GM12878 (cell line): ENCODE measurements around the gene MAN1A1. TPM values are rescaled to one million over a fixed set of nuclear protein-coding genes. Genes with fewer than 3 reads are reported as not detected.

Source experiments
- ATAC-seq: fragments of 200-7000 bp; cut with Tn5 transposase; 3 replicates; pipeline ENCODE4 v1.9.1; 2020; ENCODE audit warnings: mild to moderate bottlenecking, moderate library complexity
- BruUV-seq: library from RNA; stranded (reverse); fragments of 400-500 nt; replicated peaks from 2 replicates; lab custom pipeline; 2021; lab: Mats Ljungman, UMichigan
- CTCF ChIA-PET: fragments of 300-600 bp; sonication (Branson Sonifier 250); formaldehyde crosslinking; extraction: SDS; loops from one replicate; lab custom pipeline; 2021; ENCODE audit warnings: inconsistent platforms; lab: Yijun Ruan, JAX
- POLR2A ChIA-PET: fragments of 350-600 bp; formaldehyde crosslinking; extraction: SDS; loops from one replicate; lab custom pipeline; 2021; ENCODE audit warnings: inconsistent platforms; lab: Charles Lee
- RAD21 ChIA-PET: fragments of 300-600 bp; sonication (Branson Sonifier 250); formaldehyde crosslinking; loops from one replicate; lab custom pipeline; 2023; ENCODE audit warnings: antibody characterized with exemption; ENCODE audit not compliant: unreplicated experiment; lab: Charles Lee
- SMC1A ChIA-PET: fragments of 300-600 bp; sonication (Branson Sonifier 250); formaldehyde crosslinking; loops from one replicate; lab custom pipeline; 2023; ENCODE audit not compliant: unreplicated experiment, uncharacterized antibody; lab: Charles Lee
- DNase-seq: peaks from one replicate; pipeline ENCODE4 v3.0.0-alpha.2; 2011; ENCODE audit warnings: low read depth, low spot score
- FAIRE-seq: peaks from 3 replicates; lab custom pipeline; 2011; peaks lifted over from hg19 to GRCh38; lab: Jason Lieb, UNC
- H2AFZ ChIP-seq: 2 replicates; pipeline ENCODE4 v1.6.0; 2011; ENCODE audit warnings: low read depth, low read length, control low read depth; ENCODE audit not compliant: control insufficient read depth
- H3K27ac ChIP-seq: 2 replicates; pipeline ENCODE4 v1.5.1; 2011; ENCODE audit warnings: control low read depth; ENCODE audit not compliant: control insufficient read depth, insufficient read depth
- H3K27me3 ChIP-seq, 2 experiments: replicated peaks in 1 of 2; 2 replicates each; pipeline versions ENCODE4 v1.6.0 to v1.6.1; 2011; ENCODE audit warnings: low read length in 1 of 2; ENCODE audit not compliant: control insufficient read depth in 2 of 2, insufficient read depth in 2 of 2
- H3K36me3 ChIP-seq, 2 experiments: 2 replicates each; pipeline ENCODE4 v1.5.1; 2011; ENCODE audit warnings: low read length in 1 of 2; ENCODE audit not compliant: control insufficient read depth in 2 of 2, insufficient read depth in 2 of 2
- H3K4me1 ChIP-seq: 2 replicates; pipeline ENCODE4 v1.6.1; 2011; ENCODE audit warnings: mild to moderate bottlenecking, low read length, moderate library complexity, mixed read lengths; ENCODE audit not compliant: control insufficient read depth, insufficient read depth
- H3K4me2 ChIP-seq: 2 replicates; pipeline ENCODE4 v1.6.0; 2011; ENCODE audit warnings: control low read depth; ENCODE audit not compliant: control insufficient read depth, insufficient read depth
- H3K4me3 ChIP-seq: fragments of 200-600 bp; sonication (generic); 2 replicates; pipeline ENCODE4 v1.5.1; 2016
- H3K79me2 ChIP-seq: 2 replicates; pipeline ENCODE4 v1.6.0; 2011; ENCODE audit warnings: low read length; ENCODE audit not compliant: control insufficient read depth, insufficient read depth
- H3K9ac ChIP-seq: 2 replicates; pipeline ENCODE4 v1.8.0; 2011; ENCODE audit warnings: low read length, control low read depth, mixed read lengths; ENCODE audit not compliant: control insufficient read depth, insufficient read depth
- H3K9me3 ChIP-seq: replicated peaks from 3 replicates; pipeline ENCODE4 v1.5.1; 2011; ENCODE audit warnings: mild to moderate bottlenecking, low read length; ENCODE audit not compliant: control insufficient read depth, insufficient read depth
- H4K20me1 ChIP-seq: 2 replicates; pipeline ENCODE4 v1.6.0; 2011; ENCODE audit not compliant: control insufficient read depth, insufficient read depth
- DPF2 ChIP-seq: fragments of 450-650 bp; IDR thresholded peaks from 2 replicates; pipeline ENCODE4 v1.6.1; 2017; ENCODE audit warnings: mild to moderate bottlenecking
- GATAD2B ChIP-seq: fragments of 450-650 bp; conservative IDR thresholded peaks from 2 replicates; pipeline ENCODE4 v1.6.1; 2017; ENCODE audit warnings: low read depth, mild to moderate bottlenecking, moderate library complexity
- IKZF1 ChIP-seq: fragments of 450-650 bp; conservative IDR thresholded peaks from 2 replicates; pipeline ENCODE4 v1.6.1; 2017; ENCODE audit warnings: antibody characterized with exemption, mild to moderate bottlenecking
- IKZF2 ChIP-seq, 2 experiments: fragments of 450-650 bp; IDR thresholded peaks; 2 replicates each; pipeline ENCODE4 v1.6.1; 2017; ENCODE audit warnings: mild to moderate bottlenecking in 2 of 2, moderate library complexity in 2 of 2
- MAX ChIP-seq: IDR thresholded peaks from 2 replicates; pipeline ENCODE4 v1.6.1; 2012; ENCODE audit warnings: low read depth, low read length, improper control_type of control experiment
- PKNOX1 ChIP-seq: fragments of 450-650 bp; IDR thresholded peaks from 2 replicates; pipeline ENCODE4 v1.6.1; 2016; ENCODE audit warnings: mild to moderate bottlenecking
- SKIL ChIP-seq: fragments of 450-650 bp; IDR thresholded peaks from 2 replicates; pipeline ENCODE4 v1.6.1; 2017; ENCODE audit warnings: mild to moderate bottlenecking, low read depth, inconsistent platforms; ENCODE audit not compliant: poor library complexity, severe bottlenecking
- SPI1 ChIP-seq: IDR thresholded peaks from 2 replicates; pipeline ENCODE4 v1.6.1; 2011; ENCODE audit warnings: low read depth, mild to moderate bottlenecking, low read length, moderate library complexity, borderline replicate concordance; ENCODE audit not compliant: insufficient read depth
- ZZZ3 ChIP-seq: IDR thresholded peaks from 2 replicates; pipeline ENCODE4 v1.6.1; 2011; ENCODE audit warnings: low read depth; ENCODE audit not compliant: control insufficient read depth, insufficient read length
- WGBS: methylation state at CpG from one replicate; pipeline ENCODE4 v1.1.6; 2016; ENCODE audit warnings: low lambda C conversion rate; ENCODE audit not compliant: insufficient replicate concordance, insufficient coverage; ENCODE audit errors: missing lambda C conversion rate; 5-methylcytosine and 5-hydroxymethylcytosine counted together
- in situ Hi-C: fragments of 300-500 bp; cut with MboI; formaldehyde crosslinking; loops from 9 replicates; pipeline ENCODE4 v1.14.3; 2018; ENCODE audit warnings: mixed read lengths
- intact Hi-C: fragments of 100-400 bp; cut with micrococcal nuclease; formaldehyde crosslinking; loops from one replicate; pipeline ENCODE4 v1.14.2; 2022; ENCODE audit not compliant: unreplicated experiment
- polyA plus RNA-seq, 11 experiments: library from polyadenylated mRNA; depleted of rRNA in 4 of 11; unstranded in 6 of 11; stranded (reverse) in 5 of 11; fragments of >200 nt; fragmentation: Nextera tagmentation in 4 of 11; fragmentation: Illumina TruSeq in 1 of 11; extraction: Ambion mirVana in 4 of 11; extraction: Trizol in 1 of 11; gene quantifications; 1 replicate in 1 of 11; 2 replicates in 10 of 11; pipeline versions ENCODE4 v1.2.1 to v1.2.3, GENCODE V29; 2011 to 2016; ENCODE audit warnings: inconsistent platforms in 2 of 11, missing spikeins in 2 of 11, low read depth in 1 of 11
- total RNA-seq, 4 experiments: library from RNA; depleted of rRNA in 3 of 4; stranded (reverse); fragments of >200 nt in 3 of 4; fragmentation: Illumina TruSeq in 1 of 4; extraction: Trizol in 1 of 4; gene quantifications; 2 replicates each; pipeline versions ENCODE4 v1.2.1 to v1.2.3, GENCODE V29; 2013 to 2021
- TF ChIP-seq, protein P1 (sequence below): fragments of 450-650 bp; IDR thresholded peaks from 2 replicates; pipeline ENCODE4 v1.6.1; 2017; ENCODE audit warnings: low read depth, mild to moderate bottlenecking, moderate library complexity

MAN1A1 gene
- total and polyA plus RNA-seq, 10 of the 15 experiments (the other 5 are each of a cell fraction or from before 2014, with no cell fraction given) = 5.4 to 28.1 (median 19.5) TPM

- TF ChIP-seq MAX (0 out of 2 replicates have a peak, but pooled peaks have one; percentile 18), GATAD2B (peak; percentile 40), ZZZ3 (no peak)
- TF ChIP-seq, protein P1, sequence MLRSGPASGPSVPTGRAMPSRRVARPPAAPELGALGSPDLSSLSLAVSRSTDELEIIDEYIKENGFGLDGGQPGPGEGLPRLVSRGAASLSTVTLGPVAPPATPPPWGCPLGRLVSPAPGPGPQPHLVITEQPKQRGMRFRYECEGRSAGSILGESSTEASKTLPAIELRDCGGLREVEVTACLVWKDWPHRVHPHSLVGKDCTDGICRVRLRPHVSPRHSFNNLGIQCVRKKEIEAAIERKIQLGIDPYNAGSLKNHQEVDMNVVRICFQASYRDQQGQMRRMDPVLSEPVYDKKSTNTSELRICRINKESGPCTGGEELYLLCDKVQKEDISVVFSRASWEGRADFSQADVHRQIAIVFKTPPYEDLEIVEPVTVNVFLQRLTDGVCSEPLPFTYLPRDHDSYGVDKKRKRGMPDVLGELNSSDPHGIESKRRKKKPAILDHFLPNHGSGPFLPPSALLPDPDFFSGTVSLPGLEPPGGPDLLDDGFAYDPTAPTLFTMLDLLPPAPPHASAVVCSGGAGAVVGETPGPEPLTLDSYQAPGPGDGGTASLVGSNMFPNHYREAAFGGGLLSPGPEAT = peak; percentile 23; the same call in 1 of the 2 replicates
Observed at GRCh38 chr6:119349361-119350201, at the start of gene MAN1A1 (continued).

- in situ Hi-C loops = no loop called here
- H3K27me3 ChIP-seq = no peaks in the 10 kb centered on the region
- BruUV-seq = no TSS peak
- ATAC-seq = peak; percentile 75
- TF ChIP-seq DPF2 (no peak), SPI1 (peak; percentile 82), PKNOX1 (no peak), IKZF1 (peak; percentile 34; the same call in 1 of the 2 replicates), IKZF2 (IDR thresholded peaks at IDR 0.05) (peak; percentile 27 to 38; a peak in 1 of 4 replicates), SKIL (peak; percentile 36)
- DNase-seq = peak; percentile 12
- no peaks in the 10 kb centered on the region for H3K4me1 ChIP-seq
- intact Hi-C loops = no loop called here
- no peak overlapping the region for H3K4me2 ChIP-seq
- H3K36me3 ChIP-seq = no peaks in the 10 kb centered on the region
- CTCF ChIA-PET = no interaction called here
- no peak overlapping the region for H3K9ac ChIP-seq
- SMC1A ChIA-PET = no interaction called here
- H4K20me1 ChIP-seq = no peaks in the 10 kb centered on the region
- no peaks in the 10 kb centered on the region; the same call in 1 of the 3 replicates for H3K9me3 ChIP-seq
- no peak for FAIRE-seq
- RAD21 ChIA-PET = no interaction called here
- no peak overlapping the region for H3K27ac ChIP-seq
- 32% methylated on average over 2 of the region's 2 CpGs for WGBS
- no peak overlapping the region for H3K4me3 ChIP-seq
- POLR2A ChIA-PET = no interaction called here
- no peaks in the 10 kb centered on the region for H3K79me2 ChIP-seq
- H2AFZ ChIP-seq = no peak overlapping the region
Observed at GRCh38 chr6:119395192-119395591, 45.6 kb upstream of the MAN1A1 start.
